NCI-H748 treated with DMSO at 0.1 percent for 48 hours (cell line): Measurements from ENCODE around the gene CNTD1.

Experiments
- DNase-seq: peaks from one replicate; lab custom pipeline; 2025; lab: John Stamatoyannopoulos, UW

The CNTD1 gene

GRCh38 chr17:42779936-42780850 lies 18.5 kb upstream of the CNTD1 start, which contains the start of gene WNK4:
Gene WNK4 (plus strand): TSS chr17:42780610. CDS start chr17:42780699, 89 bp downstream.
- no peak for DNase-seq

GRCh38 chr17:42780851-42781638 lies 17.6 kb upstream of the CNTD1 start:
- no peak for DNase-seq

GRCh38 chr17:42781639-42782165 lies 17.0 kb upstream of the CNTD1 start:
- DNase-seq, result no peak

- no peak for DNase-seq
Measured at GRCh38 chr17:42782166-42783061, 16.2 kb upstream of the CNTD1 start.

GRCh38 chr17:42783062-42783790 lies 15.4 kb upstream of the CNTD1 start:
- no peak for DNase-seq

- no peak for DNase-seq
Measured at GRCh38 chr17:42783791-42784138, 14.9 kb upstream of the CNTD1 start.

GRCh38 chr17:42784409-42784808 lies 14.3 kb upstream of the CNTD1 start:
- no peak for DNase-seq

GRCh38 chr17:42784811-42785592 lies 13.7 kb upstream of the CNTD1 start:
- DNase-seq, result no peak

GRCh38 chr17:42787266-42787665 lies 11.4 kb upstream of the CNTD1 start:
- DNase-seq, result no peak

- no peak for DNase-seq
Measured at GRCh38 chr17:42791948-42792347, 6.7 kb upstream of the CNTD1 start.

GRCh38 chr17:42792545-42792944 lies 6.1 kb upstream of the CNTD1 start:
- no peak for DNase-seq

GRCh38 chr17:42795061-42795460 lies 3.6 kb upstream of the CNTD1 start:
- DNase-seq, result no peak

GRCh38 chr17:42795465-42795864 lies 3.2 kb upstream of the CNTD1 start:
- no peak for DNase-seq

- DNase-seq, result no peak
Measured at GRCh38 chr17:42796066-42796758, 2.4 kb upstream of the CNTD1 start.

GRCh38 chr17:42797067-42798007 lies 1.3 kb upstream of the CNTD1 start:
- DNase-seq, result no peak

- no peak for DNase-seq
Measured at GRCh38 chr17:42798011-42798382, 664 bp upstream of the CNTD1 start.

- DNase-seq, result no peak
Measured at GRCh38 chr17:42803074-42803883, 4.6 kb downstream of the CNTD1 start.

- DNase-seq, result peak; percentile 5
Measured at GRCh38 chr17:42804918-42805367, 6.3 kb downstream of the CNTD1 start.
